Adrenal gland (tissue), 12 donors: ENCODE measurements around the gene LYPLAL1. TPM values are rescaled to one million over a fixed set of nuclear protein-coding genes. Genes with fewer than 3 reads are reported as not detected.

Experiments
- DNase-seq, 7 donors: peaks; one replicate each; pipeline ENCODE4 v3.0.0-alpha.2; 2019 to 2020
- H3K27ac ChIP-seq, 5 donors: fragments of 200-600 bp; sonication (generic) in 4 of 5; 1 replicate in 3 of 5; 2 replicates in 2 of 5; pipeline versions ENCODE4 v1.5.1 to v1.8.0; 2016 to 2020; ENCODE audit warnings: mild to moderate bottlenecking in 1 of 5
- H3K27me3 ChIP-seq: fragments of 200-600 bp; 2 replicates; pipeline ENCODE4 v1.8.0; 2021
- H3K36me3 ChIP-seq, 2 donors: fragments of 200-600 bp; replicated peaks in 1 of 2; 1 replicate in 1 of 2; 2 replicates in 1 of 2; pipeline versions ENCODE4 v1.5.1 to v1.8.0; 2018 to 2022
- H3K4me1 ChIP-seq, 2 donors: fragments of 200-600 bp; replicated peaks in 1 of 2; 1 replicate in 1 of 2; 2 replicates in 1 of 2; pipeline versions ENCODE4 v1.5.1 to v1.8.0; 2018 to 2021
- H3K4me3 ChIP-seq, 4 donors: fragments of 200-600 bp; sonication (generic) in 3 of 4; one replicate each; pipeline ENCODE4 v1.5.1; 2016 to 2018
- H3K9me3 ChIP-seq, 3 donors: fragments of 200-600 bp; sonication (generic) in 1 of 3; replicated peaks in 1 of 3; 1 replicate in 2 of 3; 2 replicates in 1 of 3; pipeline versions ENCODE4 v1.5.1 to v1.8.0; 2016 to 2021
- POLR2A ChIP-seq, 2 donors: fragments of 450-650 bp; IDR thresholded peaks; one replicate each; pipeline ENCODE4 v1.6.1; 2017; ENCODE audit warnings: antibody characterized with exemption in 2 of 2, mild to moderate bottlenecking in 2 of 2, moderate library complexity in 1 of 2
- WGBS, 4 donors: extraction: QIAGEN DNeasy Blood & Tissue Kit in 2 of 4; methylation state at CpG; one replicate each; pipeline versions ENCODE4 v1.1.5 to v1.1.7; 2013 to 2017; 5-methylcytosine and 5-hydroxymethylcytosine counted together
- intact Hi-C, 2 donors: fragments of 100-400 bp; cut with DNase I; formaldehyde crosslinking; loops; one replicate each; pipeline versions ENCODE4 v1.14.1 to v1.15.0; 2022 to 2023
- polyA plus RNA-seq, 3 donors: library from polyadenylated mRNA; stranded (reverse); fragments of 200-250 nt in 2 of 3; fragments of 350-450 nt in 1 of 3; fragmentation: Illumina TruSeq in 1 of 3; extraction: RNeasy Lipid Tissue Mini Kit (QIAGEN cat#74804) in 1 of 3; gene quantifications; one replicate each; pipeline ENCODE4 v1.2.3, GENCODE V29; 2013 to 2014
- total RNA-seq, 9 donors: library from RNA; depleted of rRNA in 4 of 9; stranded (reverse); fragments of >200 nt in 4 of 9; fragments of 120-200 nt in 1 of 9; fragmentation: NEBNext Ultra II Directional in 1 of 9; extraction: Animal tissue kit (Norgen Biotek cat#: 25700) in 1 of 9; gene quantifications; one replicate each; pipeline versions ENCODE4 v1.1.0 to v1.2.4, GENCODE V29; 2013 to 2023
- TF ChIP-seq, protein P1 (sequence below), 6 experiments: fragments of 450-650 bp in 4 of 6; fragments of 200-600 bp in 2 of 6; sonication (generic) in 1 of 6; IDR thresholded peaks; 1 replicate in 5 of 6; 2 replicates in 1 of 6; pipeline versions ENCODE4 v1.5.1 to v1.8.0; 2016 to 2021; ENCODE audit warnings: antibody characterized with exemption in 6 of 6, mild to moderate bottlenecking in 2 of 6, moderate library complexity in 1 of 6
- donor health status: healthy with polysubstance abuse.
- donor health status: Bipolar disorder and iron deficiency.
- donor health status: DM: yes; HTN: yes; CAD: no.
- donor health status: DM: no; HTN: no; CAD: no.
- donor health status: DM: no; HTN: no; CAD: no.
- donor health status: DM: yes; HTN: yes; CAD: no.

The LYPLAL1 gene
- total and polyA plus RNA-seq, 12 donors, result 14.9 to 82.8 (median 64.7) TPM

- TF ChIP-seq, protein P1, sequence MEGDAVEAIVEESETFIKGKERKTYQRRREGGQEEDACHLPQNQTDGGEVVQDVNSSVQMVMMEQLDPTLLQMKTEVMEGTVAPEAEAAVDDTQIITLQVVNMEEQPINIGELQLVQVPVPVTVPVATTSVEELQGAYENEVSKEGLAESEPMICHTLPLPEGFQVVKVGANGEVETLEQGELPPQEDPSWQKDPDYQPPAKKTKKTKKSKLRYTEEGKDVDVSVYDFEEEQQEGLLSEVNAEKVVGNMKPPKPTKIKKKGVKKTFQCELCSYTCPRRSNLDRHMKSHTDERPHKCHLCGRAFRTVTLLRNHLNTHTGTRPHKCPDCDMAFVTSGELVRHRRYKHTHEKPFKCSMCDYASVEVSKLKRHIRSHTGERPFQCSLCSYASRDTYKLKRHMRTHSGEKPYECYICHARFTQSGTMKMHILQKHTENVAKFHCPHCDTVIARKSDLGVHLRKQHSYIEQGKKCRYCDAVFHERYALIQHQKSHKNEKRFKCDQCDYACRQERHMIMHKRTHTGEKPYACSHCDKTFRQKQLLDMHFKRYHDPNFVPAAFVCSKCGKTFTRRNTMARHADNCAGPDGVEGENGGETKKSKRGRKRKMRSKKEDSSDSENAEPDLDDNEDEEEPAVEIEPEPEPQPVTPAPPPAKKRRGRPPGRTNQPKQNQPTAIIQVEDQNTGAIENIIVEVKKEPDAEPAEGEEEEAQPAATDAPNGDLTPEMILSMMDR (IDR thresholded peaks at IDR 0.05), result no peak
- no peak for TF ChIP-seq POLR2A (IDR thresholded peaks at IDR 0.05)
- no peak overlapping the region for H3K27ac ChIP-seq
- H3K36me3 ChIP-seq, result no peaks in the 10 kb centered on the region
- H3K4me3 ChIP-seq, result no peak overlapping the region
- no peaks in the 10 kb centered on the region for H3K27me3 ChIP-seq
- intact Hi-C loops, result no loop called here
- H3K9me3 ChIP-seq, result no peaks in the 10 kb centered on the region
- no peaks in the 10 kb centered on the region for H3K4me1 ChIP-seq
- WGBS, 4 donors, result 68 to 77% (median 71%) methylated on average over 2 of the region's 2 CpGs
- no peak for DNase-seq
Measured at GRCh38 chr1:219126377-219126776, 47.3 kb upstream of the LYPLAL1 start.

DNA sequence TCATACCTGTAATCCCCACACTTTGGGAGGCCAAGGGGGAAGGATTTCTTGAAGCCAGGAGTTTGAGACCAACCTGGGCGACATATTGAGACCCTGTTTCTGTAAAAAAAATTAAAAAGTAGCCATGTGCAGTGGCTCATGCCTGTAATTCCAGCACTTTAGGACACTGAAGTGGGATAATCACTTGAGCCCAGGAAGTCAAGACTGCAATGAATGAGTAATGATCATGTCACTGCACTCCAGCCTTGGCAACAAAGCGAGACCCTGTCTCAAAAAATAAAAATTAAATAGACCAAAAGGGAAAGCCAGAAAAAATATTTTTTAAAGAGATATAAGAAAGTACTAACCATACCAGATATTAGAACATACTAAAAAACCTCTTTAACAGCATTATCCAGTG, 44.7 kb upstream of the LYPLAL1 start:
- TF ChIP-seq POLR2A (IDR thresholded peaks at IDR 0.05), result no peak
- TF ChIP-seq, protein P1 (IDR thresholded peaks at IDR 0.05), result no peak
- H3K27me3 ChIP-seq, result no peaks in the 10 kb centered on the region
- H3K27ac ChIP-seq, result no peak overlapping the region
- WGBS, 4 donors, result 60 to 81% (median 75%) methylated on average over 2 of the region's 2 CpGs
- intact Hi-C loops, result no loop called here
- no peaks in the 10 kb centered on the region for H3K4me1 ChIP-seq
- DNase-seq, result no peak
- no peaks in the 10 kb centered on the region for H3K9me3 ChIP-seq
- H3K4me3 ChIP-seq, result no peak overlapping the region
- no peaks in the 10 kb centered on the region for H3K36me3 ChIP-seq

- no peak for TF ChIP-seq POLR2A (IDR thresholded peaks at IDR 0.05)
- TF ChIP-seq, protein P1 (IDR thresholded peaks at IDR 0.05), result no peak
- no peaks in the 10 kb centered on the region for H3K27me3 ChIP-seq
- DNase-seq, result no peak
- no peak overlapping the region for H3K4me3 ChIP-seq
- no peaks in the 10 kb centered on the region for H3K9me3 ChIP-seq
- H3K27ac ChIP-seq, result no peak overlapping the region
- no peaks in the 10 kb centered on the region for H3K4me1 ChIP-seq
- WGBS, 4 donors, result 94 to 97% (median 95%) methylated on average over 1 of the region's 1 CpG
- intact Hi-C loops, result no loop called here
- H3K36me3 ChIP-seq, result no peaks in the 10 kb centered on the region
Measured at GRCh38 chr1:219130366-219130935, 43.2 kb upstream of the LYPLAL1 start.

GRCh38 chr1:219132939-219133338, 40.7 kb upstream of the LYPLAL1 start:
- no peaks in the 10 kb centered on the region for H3K4me1 ChIP-seq
- whole genome bisulfite sequencing, 4 donors, result 91 to 100% (median 96%) methylated on average over 1 of the region's 1 CpG
- H3K27ac ChIP-seq, result no peak overlapping the region
- no peaks in the 10 kb centered on the region for H3K9me3 ChIP-seq
- intact Hi-C loops, result no loop called here
- H3K27me3 ChIP-seq, result no peaks in the 10 kb centered on the region
- no peak for DNase-seq
- H3K4me3 ChIP-seq, result no peak overlapping the region
- TF ChIP-seq POLR2A (IDR thresholded peaks at IDR 0.05), result no peak
- TF ChIP-seq, protein P1 (IDR thresholded peaks at IDR 0.05), result no peak
- H3K36me3 ChIP-seq, result no peaks in the 10 kb centered on the region
